Activated CD8-positive, alpha-beta memory T cell treated with anti-CD3 and anti-CD28 coated beads for 4 hours (primary cell): ENCODE data around the gene DISP1.

Experiments used
- DNase-seq, 2 donors: peaks; one replicate each; pipeline ENCODE4 v3.0.0-alpha.2; 2020; ENCODE audit warnings: low read depth in 2 of 2

Gene DISP1

DNA sequence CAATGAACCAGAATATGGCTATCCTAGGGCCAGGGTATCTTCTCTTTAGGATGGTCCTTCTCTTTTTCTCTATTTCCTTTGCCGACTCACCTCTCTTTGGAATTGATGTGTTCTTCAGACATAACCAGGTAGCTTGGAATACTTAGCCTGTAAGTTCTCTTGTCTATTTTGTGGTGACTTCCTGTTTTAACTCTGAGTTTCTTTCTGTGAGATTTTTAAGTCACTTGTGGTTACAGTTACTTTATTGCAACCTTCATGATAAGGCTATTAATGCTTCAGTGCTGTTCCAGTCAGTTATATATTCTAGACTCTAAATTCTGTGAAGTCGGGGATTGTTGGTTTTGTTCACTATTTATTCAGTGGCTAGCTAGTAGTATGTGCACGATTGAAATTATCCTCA lies 46.2 kb downstream of the DISP1 start:
- DNase-seq, result no peak
